ENCODE results near the gene EML4.
A peak's percentile ranks its signal among the peaks of the same experiment; 100 is the strongest.

Gene EML4

DNA sequence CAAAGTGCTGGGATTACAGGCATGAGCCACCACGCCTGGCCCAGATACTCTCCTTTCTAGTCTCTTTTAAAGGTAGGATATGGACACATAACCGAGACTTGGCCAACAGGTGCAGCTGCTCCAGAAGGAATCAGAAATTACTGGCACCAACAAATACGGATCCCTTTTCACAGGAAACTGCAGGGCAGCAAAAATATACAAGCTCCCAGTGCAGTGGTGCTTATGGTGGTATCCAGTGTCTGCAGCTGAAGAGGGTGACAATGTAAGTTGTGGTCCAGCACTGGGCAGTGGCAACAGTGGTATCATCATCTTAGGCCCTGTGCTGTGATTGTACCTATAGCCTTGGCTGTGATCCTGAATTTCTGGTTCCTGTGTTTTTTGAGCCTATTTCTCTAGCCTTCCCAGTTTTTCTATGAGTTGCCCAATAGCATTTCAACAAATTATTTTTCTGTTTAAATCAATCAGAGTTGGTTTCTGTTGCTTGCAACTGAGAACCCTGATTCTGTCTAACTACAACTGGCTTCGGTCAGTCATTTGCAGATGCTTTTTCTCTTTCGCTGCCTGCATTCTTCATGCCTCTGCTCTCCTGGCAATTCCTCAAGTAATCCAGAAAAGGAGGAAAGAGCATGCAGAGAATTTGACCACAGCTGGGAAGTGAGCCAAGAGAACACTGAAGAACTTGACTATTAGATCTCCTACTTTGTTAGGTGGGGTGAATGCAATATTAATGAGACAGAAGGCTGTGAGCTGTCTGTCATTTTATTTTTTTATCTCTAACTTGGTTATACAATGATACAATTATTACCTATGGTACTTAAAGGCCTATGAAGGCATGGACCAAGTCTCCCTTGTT is 30.8 kb upstream of the EML4 start:
- DNase-seq = no peak

DNA sequence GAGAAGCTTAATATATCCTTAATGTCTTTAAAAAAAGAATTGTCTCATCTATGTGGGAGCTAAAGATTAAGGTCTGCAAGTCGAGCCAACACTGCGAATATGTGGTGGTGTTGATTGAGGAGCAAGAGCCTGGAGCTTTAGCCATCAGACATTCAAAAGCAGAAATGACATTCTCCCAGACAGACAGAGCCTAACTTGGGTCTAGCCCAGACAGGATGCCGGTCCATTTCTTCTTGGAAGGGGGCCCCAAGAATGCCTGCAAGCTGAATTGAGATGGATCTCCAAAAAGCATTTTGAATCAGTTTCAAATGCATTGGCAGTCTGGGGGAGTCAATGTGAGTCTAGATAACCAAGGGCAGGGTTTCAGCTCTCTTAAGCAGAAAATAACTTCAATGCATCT is 30.1 kb upstream of the EML4 start:
- DNase-seq = no peak

DNA sequence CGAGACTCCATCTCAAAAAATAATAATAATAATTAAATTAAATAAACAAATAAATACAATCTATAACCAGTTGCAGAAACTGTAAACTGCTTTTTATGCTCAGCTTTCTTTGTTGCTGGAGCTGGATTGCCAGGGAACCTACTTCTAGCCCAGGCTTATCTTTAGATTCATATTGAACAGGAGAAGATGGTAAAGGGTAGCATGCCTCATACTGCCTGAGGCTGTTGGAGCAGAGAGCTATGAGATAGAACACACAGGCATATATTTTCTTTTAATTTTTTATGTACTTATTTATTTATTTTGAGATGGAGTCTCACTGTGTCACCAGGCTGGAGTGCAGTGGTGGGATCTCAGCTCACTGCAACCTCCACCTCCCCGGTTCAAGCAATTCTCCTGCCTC is 28.7 kb upstream of the EML4 start:
- DNase-seq = no peak

DNA sequence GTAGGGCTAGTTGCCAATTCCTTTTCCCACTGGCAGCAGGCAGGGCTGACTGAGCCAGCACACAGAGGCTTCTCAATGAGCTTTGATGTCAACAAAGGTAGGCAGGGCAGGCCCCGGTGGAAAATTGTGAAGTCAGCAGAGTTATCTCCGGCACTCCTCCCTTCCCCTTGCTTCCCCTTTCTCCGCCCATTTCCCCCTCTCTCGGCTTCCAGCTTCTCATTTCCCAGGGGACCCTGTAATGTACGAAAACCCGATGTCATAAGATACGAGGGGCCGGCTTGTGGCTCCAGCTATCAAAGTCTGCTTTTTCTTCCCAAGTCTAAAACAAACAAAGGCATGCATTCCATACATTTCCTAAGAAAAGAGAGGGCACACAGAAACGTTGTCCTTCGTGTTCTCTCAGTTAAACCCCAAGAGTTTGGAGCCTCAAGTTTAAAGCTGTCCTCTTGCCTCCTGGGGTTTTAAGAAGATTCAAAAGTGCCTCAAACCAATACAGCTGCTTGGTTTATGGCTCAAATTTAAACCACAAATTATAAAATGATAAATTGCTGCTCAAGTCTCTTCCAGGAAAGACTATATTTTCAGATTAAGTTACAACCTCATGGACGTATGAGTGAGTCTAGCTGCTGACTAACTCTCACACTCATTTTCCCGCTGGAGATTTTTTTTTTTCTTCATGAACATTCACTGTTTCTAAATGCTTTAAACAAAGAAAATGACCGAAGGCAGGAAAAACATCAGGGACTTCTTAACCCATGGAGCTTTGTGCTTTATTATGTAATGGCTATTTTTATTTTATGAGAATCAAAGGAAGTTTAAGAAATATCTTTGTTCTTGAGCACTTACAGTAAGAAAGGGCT is 27.2 kb upstream of the EML4 start:
- DNase-seq = peak; percentile 18 to 68

DNA sequence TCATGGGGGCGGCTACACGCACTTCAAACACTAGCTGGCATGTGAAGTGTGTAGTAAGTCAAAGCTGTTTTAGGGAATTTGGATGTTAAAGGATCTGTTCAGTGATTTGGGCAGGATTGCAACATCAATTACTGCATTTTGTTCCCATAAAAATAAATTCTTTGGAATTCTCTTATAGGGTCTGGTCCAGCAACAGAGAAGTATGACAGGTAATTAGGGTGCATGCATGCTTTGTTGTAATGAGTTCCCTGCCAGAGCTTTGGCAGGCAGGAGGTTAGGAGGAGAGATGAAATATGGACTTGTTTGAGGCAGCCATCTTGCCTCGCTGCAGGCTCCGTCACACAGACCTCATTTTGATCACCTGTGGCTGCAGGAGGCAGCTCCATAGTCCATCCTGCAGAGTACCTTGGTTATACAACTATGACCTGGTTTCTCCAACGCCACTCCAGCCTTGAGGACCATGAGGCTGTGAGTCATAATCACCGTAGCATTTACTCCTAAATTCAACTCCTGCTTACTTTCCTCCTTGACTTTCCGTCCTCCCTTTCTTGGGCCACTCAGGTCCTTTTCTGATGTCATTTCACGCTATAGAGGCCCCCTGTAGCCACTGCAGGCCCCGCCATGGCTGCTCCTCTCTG is 26.5 kb upstream of the EML4 start:
- peak in 1 of 2 experiments; percentile 61 for DNase-seq

DNA sequence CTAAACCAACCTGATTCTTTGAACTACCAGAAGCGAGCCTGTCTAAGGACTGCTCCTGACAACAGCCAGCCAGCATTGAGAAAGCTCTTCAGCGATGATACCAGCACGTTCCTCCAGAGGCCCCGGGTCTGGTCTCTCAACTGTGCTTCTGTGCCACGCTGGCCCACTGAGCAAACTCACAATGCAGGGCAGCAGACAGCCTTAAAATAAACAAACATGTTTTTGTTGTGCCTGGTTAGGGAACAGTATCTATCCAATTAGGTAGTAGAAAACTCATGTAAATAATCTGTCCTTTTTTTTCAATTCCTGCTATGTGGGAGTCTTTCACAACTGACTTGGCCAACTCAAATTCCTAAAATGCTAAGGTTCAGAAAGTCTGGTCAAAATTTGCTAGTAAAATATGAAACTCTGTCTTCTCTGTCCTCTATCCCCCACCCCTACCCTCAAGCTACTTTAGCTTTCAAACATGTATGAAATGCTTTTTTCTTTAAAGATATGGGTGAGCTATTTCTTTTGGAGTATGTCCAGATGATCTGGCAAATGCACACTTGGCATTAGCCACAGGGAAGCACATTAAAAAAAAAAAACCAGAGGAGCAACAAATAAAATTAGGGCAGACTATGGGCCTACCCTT is 21.4 kb upstream of the EML4 start:
- no peak for DNase-seq

DNA sequence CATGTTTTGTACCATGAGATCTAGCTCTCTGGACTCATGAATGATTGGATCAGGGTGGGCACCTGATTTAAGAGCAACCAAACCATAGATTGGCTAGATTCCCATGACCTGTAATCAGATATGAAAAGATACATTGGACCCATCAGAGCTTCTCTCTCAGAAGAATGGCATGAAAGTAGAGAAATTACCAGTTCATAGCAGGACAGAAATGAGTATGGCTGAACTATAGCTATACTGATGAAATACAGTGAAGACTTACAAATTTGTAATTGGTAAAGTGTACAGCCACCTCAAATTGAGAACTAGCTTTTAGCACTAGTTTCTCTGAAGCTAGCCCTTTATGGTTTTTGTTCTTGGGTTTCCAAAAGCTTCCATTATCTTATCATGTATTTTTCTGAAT is 19.0 kb upstream of the EML4 start:
- DNase-seq = no peak

DNA sequence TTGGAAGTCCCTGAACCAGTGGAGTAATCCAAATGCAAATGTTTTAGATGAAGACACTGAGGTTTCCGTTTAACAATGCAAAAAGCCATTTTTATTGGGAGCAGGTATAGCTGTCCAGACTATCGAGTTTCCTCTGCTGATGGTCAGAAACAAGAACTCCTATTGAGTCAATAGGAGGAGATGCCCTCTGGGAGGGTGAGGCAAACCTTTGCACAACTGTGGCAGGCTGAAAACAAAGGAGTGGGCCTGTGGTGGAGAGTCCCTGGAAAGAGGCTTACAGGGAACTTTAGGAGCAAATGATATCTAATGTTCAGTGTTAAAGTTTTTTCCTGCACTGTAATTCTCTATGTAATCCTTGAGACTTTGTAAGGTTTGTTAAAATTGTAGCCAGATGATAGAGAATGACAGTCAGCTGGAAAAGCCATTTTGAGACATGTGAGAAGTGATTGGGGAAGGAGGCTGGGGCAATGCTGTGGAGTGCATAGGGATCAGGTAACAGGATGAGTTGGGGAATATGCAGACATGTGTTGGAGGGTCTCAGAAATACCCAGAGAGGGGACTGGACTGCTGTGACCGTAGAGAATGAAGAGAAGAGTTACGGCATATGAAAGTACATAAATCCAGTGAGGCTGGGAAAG is 15.1 kb upstream of the EML4 start:
- DNase-seq = no peak

DNA sequence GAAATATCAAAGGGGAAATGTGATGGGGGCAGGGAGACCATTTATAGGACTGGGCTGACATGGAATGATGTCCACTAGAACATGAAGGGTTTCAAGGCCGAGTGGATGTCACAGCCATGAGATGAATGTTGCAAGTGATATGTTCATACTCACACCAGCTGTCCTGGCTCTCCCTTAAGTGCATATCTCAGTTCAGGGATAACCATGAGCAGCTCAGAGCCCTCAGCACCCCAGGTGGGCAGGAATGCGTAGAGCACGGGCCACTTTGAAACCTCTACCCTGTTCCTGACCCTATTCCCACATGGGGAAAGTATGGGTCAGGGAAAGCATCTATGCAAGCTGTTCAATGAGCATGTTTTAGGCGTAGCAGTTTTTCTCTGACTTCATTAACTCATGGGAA is 12.4 kb upstream of the EML4 start:
- DNase-seq = no peak

DNA sequence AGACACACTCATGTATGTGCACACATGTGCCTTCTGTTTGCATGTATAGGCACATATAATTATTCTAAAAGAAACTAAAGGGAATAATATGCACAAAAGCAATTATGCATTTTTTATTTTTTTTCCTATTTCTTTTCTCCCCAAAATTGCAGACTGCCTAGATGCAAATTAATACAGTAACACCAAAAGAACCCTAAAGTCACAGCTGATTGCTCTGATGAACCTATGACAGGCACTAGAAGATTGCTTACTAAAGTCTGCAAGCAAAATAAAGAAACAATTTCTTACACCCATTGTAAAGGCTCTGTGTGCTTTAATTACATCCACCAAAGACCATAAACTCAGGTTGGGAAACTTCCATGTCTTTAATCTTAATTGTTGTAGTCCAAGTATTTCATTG is 7.7 kb upstream of the EML4 start:
- DNase-seq = no peak

DNA sequence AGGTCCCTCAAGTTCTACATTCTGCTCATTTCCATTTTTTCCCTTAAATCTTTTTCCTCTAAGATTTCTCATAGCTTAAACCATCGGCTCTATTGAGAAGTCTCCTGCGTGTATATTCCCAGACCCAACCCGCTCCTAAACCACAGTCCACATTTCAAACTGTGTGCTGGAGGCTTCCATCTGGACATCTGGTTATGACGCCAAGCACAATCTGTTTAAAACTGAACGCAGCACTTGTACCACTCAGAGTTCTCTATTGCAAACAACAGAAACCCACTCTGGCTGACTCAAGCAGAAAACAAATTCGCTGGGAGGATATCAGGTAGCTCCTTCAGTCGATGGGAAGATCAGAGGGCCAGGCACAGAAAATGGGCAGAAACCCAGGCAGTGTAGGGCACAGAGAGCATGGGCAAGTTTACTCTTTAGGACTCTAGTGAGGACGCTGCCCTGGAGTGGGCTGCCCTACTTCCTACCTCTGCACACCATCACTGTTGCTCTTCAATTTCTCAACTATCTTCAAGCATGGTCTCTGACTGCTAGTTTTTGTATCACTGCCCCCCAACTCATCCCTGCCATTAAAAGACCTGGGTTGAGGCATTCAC is 5.6 kb upstream of the EML4 start:
- no peak for DNase-seq

DNA sequence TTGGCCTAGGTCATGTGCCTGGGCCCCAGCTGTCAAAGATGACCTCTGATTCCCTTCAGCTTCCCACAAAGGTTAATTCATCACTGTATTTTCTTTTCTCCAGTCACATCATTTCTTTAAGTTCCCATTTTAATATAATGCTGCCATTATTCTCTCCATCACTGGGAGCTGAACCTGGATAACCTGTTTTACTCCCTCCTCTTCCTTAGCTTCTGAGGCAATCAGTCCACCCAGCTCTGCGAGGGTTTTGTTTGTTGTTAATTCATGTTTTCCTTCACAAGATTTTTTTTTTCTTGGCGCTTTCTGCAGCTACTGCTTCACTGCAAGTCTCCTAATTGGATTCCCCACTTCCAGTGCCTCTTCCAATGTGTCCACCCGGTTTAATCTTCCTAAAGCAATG is 5.1 kb upstream of the EML4 start:
- DNase-seq = no peak

DNA sequence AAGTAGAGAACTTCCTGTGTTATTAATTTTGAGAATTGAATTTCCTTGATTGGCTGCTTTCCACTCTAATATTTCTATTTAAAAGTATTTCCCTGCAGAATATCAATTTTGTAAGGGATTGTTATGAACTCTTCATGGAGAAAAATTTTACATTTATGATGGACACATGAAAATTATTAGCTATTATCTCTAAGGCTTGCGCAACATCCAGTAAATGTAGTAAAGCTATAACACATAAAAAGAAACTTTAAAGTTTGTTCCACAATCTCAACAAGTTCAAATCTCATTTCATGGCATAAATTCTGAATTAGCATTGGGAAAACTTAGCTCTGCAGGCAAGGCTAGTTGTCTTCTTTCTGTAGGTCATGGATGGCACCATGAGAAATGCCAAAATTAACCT is 4.2 kb upstream of the EML4 start:
- DNase-seq = no peak

DNA sequence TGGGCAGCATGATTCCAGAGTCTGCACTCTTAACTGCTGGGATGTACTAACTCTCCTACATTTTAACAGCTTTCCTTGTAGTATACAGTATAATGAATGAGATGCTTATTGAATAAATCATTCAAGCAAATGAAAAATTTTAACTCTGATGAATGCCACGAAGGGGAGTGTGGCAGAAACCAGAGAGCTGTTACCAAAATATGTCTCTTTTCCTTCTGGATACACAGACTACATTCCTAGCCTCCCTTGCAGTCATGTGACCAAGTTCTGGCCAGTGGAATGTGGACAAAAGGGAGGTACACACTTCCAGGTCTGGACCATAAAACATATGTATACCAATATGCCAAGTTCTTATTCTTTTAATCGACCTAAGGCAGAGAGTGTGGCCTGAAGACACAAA is 1.7 kb upstream of the EML4 start:
- no peak for DNase-seq

DNA sequence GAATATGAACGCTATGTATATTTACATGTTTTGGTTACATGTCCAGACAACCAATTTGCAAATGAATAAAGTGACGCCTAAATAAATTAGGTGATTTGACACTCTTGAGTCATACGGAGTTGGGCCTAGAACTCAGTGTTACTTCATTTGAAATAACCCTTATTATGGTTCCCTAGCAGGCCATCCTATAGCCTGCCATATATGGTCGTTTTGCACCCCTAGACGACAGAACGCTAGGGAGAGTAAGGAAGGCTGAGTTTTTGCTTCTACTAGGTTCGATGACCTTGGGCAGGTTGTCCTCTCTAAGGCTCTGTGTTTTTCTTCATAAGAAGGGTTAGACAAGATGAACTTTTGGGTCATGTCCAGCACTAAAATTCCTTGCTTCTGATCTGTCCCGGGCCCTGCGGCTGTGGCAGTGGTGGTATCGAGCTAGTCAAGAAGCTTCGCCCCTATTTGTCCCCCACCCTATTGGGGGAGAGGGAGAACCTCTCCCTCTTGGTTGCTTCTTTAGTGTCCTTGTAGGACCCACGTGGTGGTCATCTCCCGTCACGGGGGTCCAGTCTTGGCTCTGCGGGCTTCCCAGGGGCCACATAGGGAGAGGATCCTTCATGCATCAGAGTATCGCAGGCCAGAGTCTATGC is 574 bp upstream of the EML4 start:
- DNase-seq = no peak

DNA sequence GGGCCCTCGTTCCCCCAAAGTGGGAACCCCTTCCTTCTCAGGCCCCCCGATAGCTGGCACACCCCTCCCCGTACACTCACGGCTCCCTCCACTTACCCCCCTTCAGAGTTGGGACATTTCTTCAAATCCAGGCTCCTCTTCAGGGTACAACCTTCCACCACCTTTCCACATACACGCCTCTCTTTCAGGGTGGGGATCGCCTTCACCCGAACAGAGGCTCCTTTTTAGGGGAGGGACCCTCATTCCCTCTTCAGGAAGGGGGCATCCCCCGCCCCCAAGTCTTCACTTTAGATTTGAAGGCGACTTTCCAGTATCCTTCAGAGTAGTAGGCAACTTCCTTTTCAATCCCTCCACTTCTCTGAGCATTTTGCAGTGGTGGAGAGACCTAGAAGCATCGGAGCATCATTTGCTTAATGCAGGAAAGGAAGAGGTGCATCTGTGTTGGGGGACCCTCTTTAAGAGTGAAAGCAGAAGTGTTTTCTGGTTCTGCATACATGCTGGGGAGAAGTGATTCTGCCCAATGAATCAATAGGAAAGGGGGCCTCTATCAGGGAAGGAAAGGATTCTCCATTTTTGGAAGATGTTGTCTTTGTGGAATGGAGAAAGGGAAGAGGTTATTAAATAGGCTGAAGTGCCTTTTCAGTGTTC is 845 bp downstream of the EML4 start:
- no peak for DNase-seq

DNA sequence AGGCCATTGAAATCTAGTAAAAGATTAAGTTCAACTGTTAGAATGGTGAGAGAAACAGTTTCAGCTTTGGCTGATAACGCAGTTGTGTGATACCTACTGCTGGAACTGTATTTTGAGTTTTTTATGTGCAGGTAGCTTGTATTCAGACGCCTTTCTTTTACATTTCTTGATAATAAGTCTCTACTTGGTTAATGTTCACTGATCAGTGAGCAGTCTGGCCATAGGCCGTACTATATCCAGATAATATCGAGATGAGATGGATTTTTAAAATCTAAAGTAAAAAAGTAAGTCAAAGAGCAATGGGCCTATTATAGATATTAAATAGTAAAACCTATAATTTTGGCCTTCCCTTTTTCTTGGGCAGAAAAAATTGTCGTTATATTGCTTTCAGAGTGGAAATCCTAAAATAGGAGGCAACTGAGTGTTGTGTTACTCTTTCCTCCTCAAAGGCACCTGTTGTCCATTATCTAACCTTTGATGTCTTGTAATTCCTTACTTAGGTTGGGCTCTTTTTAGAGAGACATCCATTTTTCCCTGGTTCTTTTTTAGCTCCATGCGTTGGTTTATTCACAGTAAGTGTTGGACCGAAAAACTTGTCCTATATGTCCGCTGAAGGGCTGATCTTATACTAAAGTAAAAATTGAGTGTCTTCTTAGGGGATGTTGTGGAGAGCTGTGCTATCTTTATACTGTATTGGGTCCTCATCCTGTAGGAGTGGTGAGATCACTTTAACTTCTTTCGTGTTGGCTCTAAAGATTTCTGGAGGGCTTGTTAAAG is 1.7 kb downstream of the EML4 start:
- no peak for DNase-seq

DNA sequence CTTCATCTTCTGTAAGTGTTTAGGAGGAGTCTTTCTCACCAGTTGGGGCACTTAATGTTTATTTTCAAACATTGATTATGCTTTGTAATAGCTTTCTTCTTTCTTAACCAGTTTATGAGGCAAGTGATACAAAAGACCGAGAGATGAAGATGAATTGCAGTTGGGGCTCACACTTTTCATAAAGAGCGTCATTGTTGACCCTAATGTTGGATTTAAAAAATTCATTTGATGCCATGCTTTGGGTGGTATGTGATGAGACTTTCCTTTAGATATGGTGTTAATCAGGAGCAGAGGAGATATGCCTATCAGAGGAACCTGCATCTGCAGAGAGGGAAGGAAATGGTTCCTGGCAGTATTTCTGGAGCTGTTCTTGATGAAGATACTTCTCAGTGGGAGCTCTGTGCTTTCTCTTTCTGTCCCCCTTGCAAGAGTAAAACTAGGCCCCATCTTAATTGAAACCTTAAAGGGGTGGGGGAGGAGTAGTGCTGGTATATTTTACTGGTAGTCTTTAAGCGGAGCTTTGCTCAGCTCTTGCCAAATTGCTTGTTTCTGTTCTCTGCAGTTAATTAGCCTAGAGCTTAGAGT is 2.3 kb downstream of the EML4 start:
- no peak for DNase-seq

DNA sequence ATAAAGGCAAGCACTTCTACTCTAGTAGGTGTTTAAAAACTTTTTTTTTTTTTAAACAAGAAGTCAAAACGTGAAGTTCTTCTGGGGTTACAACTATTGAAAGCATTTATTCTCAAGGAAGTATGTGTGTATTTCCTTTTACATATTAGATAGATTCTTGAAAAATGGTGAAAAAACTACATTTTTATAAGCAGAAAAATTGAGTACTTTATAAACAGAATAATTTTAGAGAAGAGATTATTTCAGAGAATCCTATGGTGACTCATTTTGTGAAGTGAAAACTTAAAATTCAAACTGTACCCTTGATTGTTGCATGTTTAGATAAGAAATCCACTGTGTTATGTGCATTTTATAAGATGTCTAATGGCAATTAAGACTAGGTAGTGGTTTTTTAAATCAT is 2.9 kb downstream of the EML4 start:
- no peak for DNase-seq

DNA sequence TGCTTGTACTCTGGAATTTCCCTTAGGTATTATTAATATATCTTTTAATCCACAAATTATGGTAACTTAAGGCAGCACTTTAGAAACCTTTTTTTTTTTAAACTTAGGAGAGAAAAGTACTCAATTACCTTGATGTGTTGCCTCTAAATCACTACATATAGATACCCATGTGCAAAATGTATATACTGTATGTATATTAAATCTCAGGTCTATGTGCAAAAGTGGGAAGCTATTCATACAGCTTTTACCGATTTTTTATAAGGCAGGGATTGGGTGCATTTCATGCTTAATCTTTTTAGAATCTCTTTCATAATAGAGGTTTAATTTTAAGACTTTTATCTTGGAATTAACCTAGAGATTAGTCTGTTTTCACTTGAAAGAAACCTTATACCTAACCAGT is 3.4 kb downstream of the EML4 start:
- DNase-seq = no peak
